NB4 (cell line): ENCODE measurements around the gene ASNSD1.

ENCODE experiments used
- CTCF ChIP-seq: IDR thresholded peaks from one replicate; pipeline ENCODE4 v1.5.1; 2012; ENCODE audit warnings: low read depth, low read length
- MAX ChIP-seq: IDR thresholded peaks from 2 replicates; pipeline ENCODE4 v1.6.1; 2011; ENCODE audit warnings: low read depth, low read length
- MYC ChIP-seq: IDR thresholded peaks from 2 replicates; pipeline ENCODE4 v1.6.1; 2011; ENCODE audit warnings: low read depth, low read length
- POLR2A ChIP-seq: IDR thresholded peaks from 2 replicates; pipeline ENCODE4 v1.6.1; 2011; ENCODE audit warnings: mild to moderate bottlenecking; ENCODE audit not compliant: insufficient read length; ENCODE audit errors: extremely low read depth

- TF ChIP-seq POLR2A = no peak
- TF ChIP-seq CTCF = no peak
- TF ChIP-seq MYC = no peak
- TF ChIP-seq MAX = no peak
Observed at GRCh38 chr2:189659734-189660133, 1.5 kb upstream of the ASNSD1 start.
